K562 (cell line): ENCODE data around the gene LZTFL1. TPM values are rescaled to one million over a fixed set of nuclear protein-coding genes. Genes with fewer than 3 reads are reported as not detected.

Experiments used
- ATAC-seq: fragments of 200-7000 bp; cut with Tn5 transposase; 3 replicates; pipeline ENCODE4 v1.9.1; 2020; ENCODE audit warnings: moderate library complexity
- BruUV-seq: library from RNA; stranded (reverse); fragments of 400-500 nt; replicated peaks from 2 replicates; lab custom pipeline; 2021; lab: Mats Ljungman, UMichigan
- CTCF ChIA-PET: fragments of 300-600 bp; formaldehyde crosslinking; extraction: SDS; loops from one replicate; lab custom pipeline; 2021; ENCODE audit warnings: low intra/inter-chr PET ratio; lab: Yijun Ruan, JAX
- POLR2A ChIA-PET: fragments of 300-600, 350-650 bp; sonication (Branson Sonifier 250); formaldehyde crosslinking; extraction: SDS; loops from one replicate; lab custom pipeline; 2021; ENCODE audit warnings: antibody characterized with exemption, inconsistent platforms; lab: Yijun Ruan, JAX
- DNase-seq, 4 experiments: peaks; one replicate each; pipeline versions ENCODE4 v3.0.0 to v3.0.0-alpha.2; 2011 to 2018; ENCODE audit warnings: low spot score in 3 of 4, mixed read lengths in 3 of 4; ENCODE audit errors: extremely low read depth in 1 of 4
- FAIRE-seq: peaks from 2 replicates; lab custom pipeline; 2011; peaks lifted over from hg19 to GRCh38; lab: Jason Lieb, UNC
- H2AFZ ChIP-seq: 2 replicates; pipeline ENCODE4 v1.6.0; 2011; ENCODE audit warnings: low read depth, low read length, control low read depth, inconsistent platforms
- H3K27ac ChIP-seq: fragments of 200-600 bp; 3 replicates; pipeline ENCODE4 v1.8.0; 2011; ENCODE audit warnings: low read depth, mild to moderate bottlenecking, control low read depth, inconsistent platforms, low read length, moderate library complexity, mixed read lengths; ENCODE audit errors: extremely low read depth
- H3K27me3 ChIP-seq, 2 experiments: fragments of 300-600 bp in 1 of 2; 2 replicates in 1 of 2; 3 replicates in 1 of 2; pipeline versions ENCODE4 v1.6.0 to v1.8.0; 2011; ENCODE audit warnings: inconsistent platforms in 2 of 2, low read length in 2 of 2, mild to moderate bottlenecking in 1 of 2, mixed read lengths in 1 of 2, moderate library complexity in 1 of 2; ENCODE audit not compliant: control insufficient read depth in 2 of 2, insufficient read depth in 2 of 2
- H3K36me3 ChIP-seq: fragments of 300-600 bp; 3 replicates; pipeline ENCODE4 v1.8.0; 2011; ENCODE audit warnings: mild to moderate bottlenecking, low read length, inconsistent platforms; ENCODE audit not compliant: control insufficient read depth, insufficient read depth
- H3K4me1 ChIP-seq, 2 experiments: fragments of 200-600 bp in 1 of 2; replicated peaks in 1 of 2; 2 replicates in 1 of 2; 3 replicates in 1 of 2; pipeline versions ENCODE4 v1.5.1 to v1.8.0; 2011; ENCODE audit warnings: inconsistent platforms in 2 of 2, low read length in 2 of 2, mild to moderate bottlenecking in 1 of 2, mixed read lengths in 1 of 2, moderate library complexity in 1 of 2; ENCODE audit not compliant: control insufficient read depth in 2 of 2, insufficient read depth in 2 of 2
- H3K4me2 ChIP-seq: 2 replicates; pipeline ENCODE4 v1.6.1; 2011; ENCODE audit warnings: low read length, control low read depth, inconsistent platforms, mixed read lengths; ENCODE audit not compliant: insufficient read depth
- H3K4me3 ChIP-seq: fragments of 200-600 bp; sonication (generic), shearing (Covaris generic); 2 replicates; pipeline ENCODE4 v1.5.1; 2016; ENCODE audit warnings: control low read depth, inconsistent platforms
- H3K79me2 ChIP-seq: fragments of 200-600 bp; 3 replicates; pipeline ENCODE4 v1.8.0; 2011; ENCODE audit warnings: low read length, inconsistent platforms; ENCODE audit not compliant: control insufficient read depth, insufficient read depth
- H3K9ac ChIP-seq, 2 experiments: 2 replicates each; pipeline versions ENCODE4 v1.6.0 to v1.6.1; 2011; ENCODE audit warnings: low read depth in 2 of 2, low read length in 2 of 2, control low read depth in 1 of 2, inconsistent platforms in 1 of 2, mild to moderate bottlenecking in 1 of 2, mixed read lengths in 1 of 2; ENCODE audit not compliant: insufficient read depth in 1 of 2
- H3K9me1 ChIP-seq: one replicate; pipeline ENCODE4 v1.6.0; 2011; ENCODE audit warnings: inconsistent platforms, mild to moderate bottlenecking, low read length, moderate library complexity; ENCODE audit not compliant: control insufficient read depth, insufficient read depth
- H3K9me3 ChIP-seq: replicated peaks from 2 replicates; pipeline ENCODE4 v1.5.1; 2011; ENCODE audit warnings: low read depth, low read length, inconsistent platforms; ENCODE audit not compliant: control insufficient read depth, insufficient read depth
- H4K20me1 ChIP-seq: replicated peaks from 2 replicates; pipeline ENCODE4 v1.6.1; 2011; ENCODE audit warnings: low read length, inconsistent platforms, mixed read lengths; ENCODE audit not compliant: control insufficient read depth, insufficient read depth
- CBX5 ChIP-seq: IDR thresholded peaks from 2 replicates; pipeline ENCODE4 v1.6.1; 2014; ENCODE audit warnings: low read depth, borderline replicate concordance
- CHD4 ChIP-seq: fragments of 200-600 bp; sonication (generic); IDR thresholded peaks from 3 replicates; pipeline ENCODE4 v1.6.1; 2012; ENCODE audit warnings: low read depth, mild to moderate bottlenecking, mixed read lengths, low read length, inconsistent platforms; ENCODE audit not compliant: insufficient read depth, insufficient replicate concordance, poor library complexity, severe bottlenecking
- GTF2F1 ChIP-seq: IDR thresholded peaks from 2 replicates; pipeline ENCODE4 v1.6.1; 2011; ENCODE audit warnings: low read depth, low read length, improper control_type of control experiment
- LEF1 ChIP-seq: fragments of 450-650 bp; IDR thresholded peaks from 2 replicates; pipeline ENCODE4 v1.6.1; 2016; ENCODE audit warnings: mild to moderate bottlenecking
- NR2C2 ChIP-seq, 2 experiments: fragments of 200-800 bp in 1 of 2; sonication (Bioruptor generic) in 1 of 2; sonication (generic) in 1 of 2; formaldehyde crosslinking in 1 of 2; IDR thresholded peaks; 2 replicates each; pipeline versions ENCODE4 v1.6.1 to v1.8.0; 2016 to 2022; ENCODE audit warnings: mild to moderate bottlenecking in 1 of 2, missing compliant biosample characterization in 1 of 2, missing genetic modification characterization in 1 of 2, missing genetic modification reagents in 1 of 2
- PHF20 ChIP-seq: fragments of 450-650 bp; IDR thresholded peaks from 2 replicates; pipeline ENCODE4 v1.6.1; 2018; ENCODE audit not compliant: partially characterized antibody
- SIN3A ChIP-seq, 2 experiments: fragments of 150-350 bp in 1 of 2; IDR thresholded peaks; 2 replicates each; pipeline ENCODE4 v1.6.1; 2011 to 2016; ENCODE audit warnings: borderline replicate concordance in 2 of 2, low read depth in 2 of 2, low read length in 2 of 2, mild to moderate bottlenecking in 2 of 2, moderate library complexity in 2 of 2; ENCODE audit not compliant: control insufficient read depth in 1 of 2
- SNRNP70 ChIP-seq: fragments of 200-400 bp; formaldehyde crosslinking; optimal IDR thresholded peaks from 2 replicates; pipeline ENCODE3; 2017; ENCODE audit warnings: low read depth, low read length
- SP2 ChIP-seq: IDR thresholded peaks from 2 replicates; pipeline ENCODE4 v1.6.1; 2011; ENCODE audit warnings: mild to moderate bottlenecking, low read depth, low read length, moderate library complexity; ENCODE audit not compliant: poor library complexity, severe bottlenecking; ENCODE audit errors: extremely low read depth
- THRA ChIP-seq: fragments of 450-650 bp; IDR thresholded peaks from 2 replicates; pipeline ENCODE4 v1.6.1; 2017; ENCODE audit warnings: mild to moderate bottlenecking, moderate library complexity
- ZBTB43 ChIP-seq: sonication (generic); formaldehyde crosslinking; IDR thresholded peaks from 2 replicates; pipeline ENCODE4 v1.8.0; 2023; ENCODE audit warnings: mild to moderate bottlenecking, missing genetic modification reagents
- ZNF445 ChIP-seq: fragments of 250-450 bp; sonication (Bioruptor Pico); IDR thresholded peaks from 2 replicates; pipeline ENCODE4 v1.4.0; 2020; ENCODE audit warnings: low read depth, mild to moderate bottlenecking, moderate library complexity
- ZNF512 ChIP-seq: IDR thresholded peaks from 2 replicates; pipeline ENCODE4 v1.6.1; 2016; ENCODE audit warnings: missing genetic modification characterization, missing compliant biosample characterization
- ZNF586 ChIP-seq: fragments of 450-650 bp; formaldehyde crosslinking; conservative IDR thresholded peaks from 2 replicates; pipeline ENCODE4 v1.4.0; 2020; ENCODE audit warnings: mild to moderate bottlenecking, moderate library complexity
- ZNF740 ChIP-seq, 3 experiments: fragments of 200-800 bp in 1 of 3; sonication (Bioruptor generic) in 1 of 3; sonication (generic) in 1 of 3; formaldehyde crosslinking in 1 of 3; IDR thresholded peaks; 2 replicates each; pipeline versions ENCODE4 v1.6.1 to v1.8.0; 2016 to 2022; ENCODE audit warnings: mild to moderate bottlenecking in 2 of 3, missing compliant biosample characterization in 2 of 3, missing genetic modification characterization in 2 of 3, missing genetic modification reagents in 1 of 3
- WGBS: fragments of 100-300 bp; shearing (Covaris generic); methylation state at CpG from one replicate; pipeline ENCODE4 v1.1.6; 2016; ENCODE audit warnings: low coverage, mixed read lengths; ENCODE audit not compliant: insufficient coverage; ENCODE audit errors: missing lambda C conversion rate; 5-methylcytosine and 5-hydroxymethylcytosine counted together
- in situ Hi-C: fragments of 300-500 bp; cut with MboI; formaldehyde crosslinking; loops from 4 replicates; pipeline ENCODE4 v1.15.0; 2018; ENCODE audit warnings: inconsistent platforms, mixed read lengths
- intact Hi-C: fragments of 100-400 bp; cut with micrococcal nuclease; formaldehyde crosslinking; loops from 2 replicates; pipeline ENCODE4 v1.14.2; 2022
- polyA plus RNA-seq, 8 experiments: library from polyadenylated mRNA; depleted of rRNA in 4 of 8; stranded (reverse) in 5 of 8; unstranded in 3 of 8; fragments of >200 nt; fragmentation: Nextera tagmentation in 2 of 8; fragmentation: Illumina TruSeq in 1 of 8; extraction: Ambion mirVana in 2 of 8; extraction: Trizol in 1 of 8; gene quantifications; 2 replicates each; pipeline versions ENCODE4 v1.2.1 to v1.2.3, GENCODE V29; 2011 to 2014; ENCODE audit warnings: inconsistent platforms in 1 of 8, missing spikeins in 1 of 8
- total RNA-seq, 7 experiments: library from RNA; depleted of rRNA in 6 of 7; stranded (reverse); fragments of >200 nt in 6 of 7; fragmentation: Illumina TruSeq in 2 of 7; extraction: Trizol in 2 of 7; gene quantifications; 2 replicates each; pipeline versions ENCODE4 v1.2.1 to v1.2.3, GENCODE V29; 2011 to 2021; ENCODE audit warnings: low replicate concordance in 1 of 7

The LZTFL1 gene
- total and polyA plus RNA-seq, 9 of the 15 experiments (the other 6 are each of a cell fraction or from before 2014, with no cell fraction given) = 10.7 to 33.7 (median 15.3) TPM

- Histone ChIP-seq H4K20me1 (no peaks in the 10 kb centered on the region), H3K4me3 (no peak overlapping the region), H3K9me3 (no peaks in the 10 kb centered on the region), H2AFZ (no peak overlapping the region), H3K9me1 (no peaks in the 10 kb centered on the region), H3K36me3 (no peaks in the 10 kb centered on the region), H3K27ac (no peak overlapping the region), H3K4me1 (peaks cover 0 to 10% of the 10 kb centered on the region in 2 experiments; a peak in 2 of 5 replicates), H3K79me2 (no peaks in the 10 kb centered on the region), H3K4me2 (no peak overlapping the region), H3K27me3 (peaks cover 46 to 74% of the 10 kb centered on the region in 2 experiments), H3K9ac (no peak overlapping the region)
- no peak for TF ChIP-seq THRA
- TF ChIP-seq PHF20 = no peak
- no peak for TF ChIP-seq SIN3A (IDR thresholded peaks at IDR 0.05; ENCODE audit: borderline replicate concordance in 2 of 2, control insufficient read depth in 1 of 2, low read depth in 2 of 2, low read length in 2 of 2)
- TF ChIP-seq ZBTB43 = no peak
- no peak for TF ChIP-seq LEF1
- TF ChIP-seq CHD4 = no peak
- no peak for TF ChIP-seq GTF2F1
- TF ChIP-seq ZNF445 (CRISPR knock-in tag) = no peak
- no peak for TF ChIP-seq SNRNP70
- no peak for TF ChIP-seq CBX5
- no peak for TF ChIP-seq ZNF586 (CRISPR knock-in tag)
- TF ChIP-seq ZNF740 (CRISPR knock-in tag; IDR thresholded peaks at IDR 0.05) = no peak
- no peak for TF ChIP-seq ZNF740 (tag; IDR thresholded peaks at IDR 0.05)
- TF ChIP-seq NR2C2 (CRISPR knock-in tag; IDR thresholded peaks at IDR 0.05) = no peak
- TF ChIP-seq NR2C2 (tag; IDR thresholded peaks at IDR 0.05) = no peak
- TF ChIP-seq SP2 = no peak
- no peak for TF ChIP-seq ZNF512 (tag)
- 15% methylated on average over 2 of the region's 2 CpGs for WGBS
- in situ Hi-C loops = no loop called here
- no peak for DNase-seq
- ChIA-PET POLR2A (no interaction called here), CTCF (interaction anchor here (0.6 kb wide), 1 partner anchor 11 kb away, joined by 3 read pairs; no protein-coding TSS in a partner anchor)
- FAIRE-seq = no peak
- no peak for ATAC-seq
- intact Hi-C loops = no loop called here
- BruUV-seq = no TSS peak
Measured at GRCh38 chr3:45799586-45799985, 42.3 kb downstream of the LZTFL1 start.
